Measurements from ENCODE around the gene BCKDHB.

- TF ChIP-seq FOXM1 (IDR thresholded peaks at IDR 0.05; ENCODE audit: borderline replicate concordance), result no peak
- TF ChIP-seq FOXK2 (IDR thresholded peaks at IDR 0.05), result no peak
- no peak for TF ChIP-seq ZNF384 (IDR thresholded peaks at IDR 0.05)
- no peak for TF ChIP-seq ARNT (IDR thresholded peaks at IDR 0.05)
- TF ChIP-seq HDGF (IDR thresholded peaks at IDR 0.05; ENCODE audit: borderline replicate concordance), result no peak
- no peak for TF ChIP-seq PKNOX1 (IDR thresholded peaks at IDR 0.05)
- no peak for TF ChIP-seq SP1 (IDR thresholded peaks at IDR 0.05)
- no peak for TF ChIP-seq LEF1 (IDR thresholded peaks at IDR 0.05; ENCODE audit: borderline replicate concordance)
- TF ChIP-seq TARDBP (IDR thresholded peaks at IDR 0.05), result no peak
Measured at GRCh38 chr6:80234908-80235307, 128.4 kb downstream of the BCKDHB start.
